ENCODE measurements around the gene KTI12.

DNA sequence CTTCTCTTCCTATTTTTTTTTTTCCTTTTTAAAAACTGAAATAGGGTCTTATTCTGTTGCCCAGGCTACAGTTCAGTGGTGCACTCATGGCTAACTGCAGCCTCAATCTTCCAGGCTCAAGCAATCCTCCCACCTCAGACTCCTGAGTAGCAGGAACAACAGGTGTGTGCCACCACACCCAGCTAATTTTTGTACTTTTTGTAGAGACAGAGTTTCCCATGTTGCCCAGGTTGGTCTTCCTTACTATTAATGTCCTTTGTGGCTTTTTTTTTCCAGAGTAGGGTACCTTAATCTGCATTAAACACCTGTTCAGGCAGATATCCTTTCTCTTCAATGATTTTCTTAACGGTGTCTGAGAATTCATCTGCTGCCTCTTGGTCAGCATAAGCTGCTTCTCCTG is 4.3 kb upstream of the KTI12 start:
- TF ChIP-seq, protein P1, sequence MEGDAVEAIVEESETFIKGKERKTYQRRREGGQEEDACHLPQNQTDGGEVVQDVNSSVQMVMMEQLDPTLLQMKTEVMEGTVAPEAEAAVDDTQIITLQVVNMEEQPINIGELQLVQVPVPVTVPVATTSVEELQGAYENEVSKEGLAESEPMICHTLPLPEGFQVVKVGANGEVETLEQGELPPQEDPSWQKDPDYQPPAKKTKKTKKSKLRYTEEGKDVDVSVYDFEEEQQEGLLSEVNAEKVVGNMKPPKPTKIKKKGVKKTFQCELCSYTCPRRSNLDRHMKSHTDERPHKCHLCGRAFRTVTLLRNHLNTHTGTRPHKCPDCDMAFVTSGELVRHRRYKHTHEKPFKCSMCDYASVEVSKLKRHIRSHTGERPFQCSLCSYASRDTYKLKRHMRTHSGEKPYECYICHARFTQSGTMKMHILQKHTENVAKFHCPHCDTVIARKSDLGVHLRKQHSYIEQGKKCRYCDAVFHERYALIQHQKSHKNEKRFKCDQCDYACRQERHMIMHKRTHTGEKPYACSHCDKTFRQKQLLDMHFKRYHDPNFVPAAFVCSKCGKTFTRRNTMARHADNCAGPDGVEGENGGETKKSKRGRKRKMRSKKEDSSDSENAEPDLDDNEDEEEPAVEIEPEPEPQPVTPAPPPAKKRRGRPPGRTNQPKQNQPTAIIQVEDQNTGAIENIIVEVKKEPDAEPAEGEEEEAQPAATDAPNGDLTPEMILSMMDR (IDR thresholded peaks at IDR 0.05) = no peak
- no peak for TF ChIP-seq POLR2A (IDR thresholded peaks at IDR 0.05)
